ACHN (cell line): ENCODE measurements around the gene CHAD.
"Not testable (repeated sequence)": the region's sequence is repeated elsewhere in the genome, so short reads cannot be mapped to it uniquely, and the experiment has no call there.

ENCODE experiments used
- DNase-seq: peaks from one replicate; pipeline ENCODE4 v3.0.0-alpha.2; 2015
- in situ Hi-C: cut with HindIII; loops from 2 replicates; pipeline ENCODE4 v1.10.0; 2017; ENCODE audit warnings: low sequenced_read_pairs, low pct_ligation_motif_present, low pct_unique_long_range_greater_than_20kb

CHAD gene

DNA sequence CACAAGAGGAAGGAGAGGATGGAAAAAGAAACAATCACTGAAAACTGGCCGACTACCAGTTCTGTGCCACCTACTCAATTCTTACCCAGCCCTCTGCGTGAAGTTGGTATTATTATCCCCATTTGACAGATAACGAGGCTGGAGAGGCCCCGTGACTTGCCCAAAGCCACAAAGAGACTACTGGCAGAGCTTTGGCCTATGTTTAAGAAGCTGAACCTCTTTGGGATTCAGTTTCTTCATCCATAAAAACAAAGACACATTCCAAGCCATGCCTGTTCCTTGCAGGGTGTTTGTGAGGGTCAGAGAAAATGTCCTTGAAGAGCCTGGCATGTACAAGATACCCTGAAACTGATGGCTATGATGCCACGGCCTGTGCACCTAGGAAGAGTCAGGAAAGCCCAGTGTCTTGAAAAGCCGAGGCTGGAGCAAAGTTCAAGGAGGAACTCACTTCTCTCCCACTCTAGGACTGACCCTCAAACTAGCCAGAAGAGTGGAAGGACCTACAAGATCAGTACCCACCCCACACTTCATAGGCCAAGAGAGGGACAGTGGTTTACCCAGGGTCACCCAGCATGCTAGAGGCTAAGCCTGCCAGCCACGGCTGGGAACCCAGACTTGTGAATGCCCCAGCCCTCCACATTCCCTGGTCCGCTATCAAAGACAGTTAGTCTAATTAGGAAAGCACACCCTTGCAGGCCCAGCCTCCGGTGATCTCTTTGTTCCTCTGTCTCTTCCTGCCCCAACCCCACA is 44.3 kb downstream of the CHAD start:
- in situ Hi-C loops = no loop called here
- peak; percentile 11 for DNase-seq

DNA sequence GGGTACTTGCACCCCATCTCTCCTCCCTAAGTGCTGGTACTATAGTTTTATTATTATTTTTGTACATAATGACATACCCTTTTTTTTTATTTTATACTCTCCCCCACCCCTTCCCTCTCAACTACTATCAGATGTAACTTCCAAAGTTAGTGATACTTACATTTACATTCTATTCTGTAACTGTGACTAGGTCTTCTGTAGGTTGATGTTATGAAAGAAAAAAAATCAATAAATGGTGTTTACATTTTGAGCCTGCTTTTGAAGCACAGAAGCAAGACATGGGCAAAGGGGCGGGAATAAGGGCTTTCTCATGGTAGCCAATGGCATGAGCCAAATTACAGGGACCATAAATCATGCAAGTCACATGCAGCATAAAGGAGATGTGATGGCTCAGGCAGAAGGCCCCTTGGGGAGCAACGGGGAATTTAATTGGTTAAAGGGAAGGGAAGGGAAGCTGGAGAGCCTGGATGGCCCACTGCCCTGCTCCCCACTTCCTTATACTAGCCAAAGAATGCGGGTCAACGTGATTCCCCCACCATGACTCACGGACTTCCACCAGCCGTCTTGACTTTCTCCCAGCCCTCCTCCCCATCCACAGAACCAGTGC is 45.0 kb downstream of the CHAD start:
- in situ Hi-C loops = no loop called here

DNA sequence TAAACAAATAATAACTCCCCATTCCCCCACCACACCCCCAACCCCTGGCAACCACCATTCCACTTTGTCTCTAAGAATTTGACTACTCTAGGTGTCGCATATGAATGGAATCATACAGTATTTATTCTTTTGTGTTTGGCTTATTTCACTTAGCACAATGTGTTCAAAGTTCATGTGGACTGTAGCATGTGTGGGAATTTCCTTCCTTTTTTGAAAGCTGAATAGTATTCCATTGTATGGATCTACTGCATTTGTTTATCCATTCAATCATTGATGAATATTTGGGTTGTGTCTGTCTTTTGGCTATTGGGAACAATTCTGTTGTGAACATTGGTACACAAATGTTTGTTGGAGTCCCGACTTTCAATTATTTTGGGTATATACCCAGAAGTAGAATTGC is 45.9 kb downstream of the CHAD start:
- DNase-seq = no peak
- in situ Hi-C loops = no loop called here

More for the DNA sequence above, 45.0 kb downstream of the CHAD start:
- DNase-seq = peak; percentile 99

DNA sequence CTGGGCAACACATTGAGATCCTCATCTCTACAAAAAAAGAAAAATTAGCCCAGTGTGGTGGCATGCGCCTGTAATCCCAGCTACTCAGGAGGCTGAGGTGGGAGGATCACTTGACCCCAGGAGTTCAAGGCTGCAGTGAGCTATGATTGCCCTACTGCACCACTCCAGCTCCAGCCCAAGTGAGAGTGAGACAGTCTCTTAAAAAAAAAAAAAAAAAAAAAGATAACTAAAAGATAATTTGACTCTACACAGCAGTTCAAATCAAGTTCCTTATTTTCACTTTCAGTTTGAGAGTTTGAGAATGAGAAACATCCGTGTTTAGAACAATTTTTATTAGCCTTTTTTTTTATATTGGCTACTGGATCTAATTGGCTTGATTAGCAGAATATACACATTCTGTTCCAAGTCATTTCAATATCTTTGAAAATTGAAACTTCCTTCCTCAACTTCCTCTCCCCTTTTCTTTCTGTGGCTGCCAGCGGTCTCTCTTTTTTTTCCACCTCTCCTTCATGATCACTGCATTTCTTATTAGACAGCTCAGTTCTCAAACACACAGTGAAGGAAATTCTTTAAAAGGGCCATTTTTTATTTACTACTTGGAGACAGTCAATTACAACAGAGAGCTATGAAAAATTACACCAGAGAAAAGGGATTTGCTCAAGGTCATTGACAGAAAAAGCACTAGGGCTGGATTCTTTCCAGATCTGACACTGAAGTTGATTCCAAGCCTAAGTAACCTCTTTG is 47.2 kb downstream of the CHAD start:
- in situ Hi-C loops = no loop called here
- peak; percentile 41 for DNase-seq

DNA sequence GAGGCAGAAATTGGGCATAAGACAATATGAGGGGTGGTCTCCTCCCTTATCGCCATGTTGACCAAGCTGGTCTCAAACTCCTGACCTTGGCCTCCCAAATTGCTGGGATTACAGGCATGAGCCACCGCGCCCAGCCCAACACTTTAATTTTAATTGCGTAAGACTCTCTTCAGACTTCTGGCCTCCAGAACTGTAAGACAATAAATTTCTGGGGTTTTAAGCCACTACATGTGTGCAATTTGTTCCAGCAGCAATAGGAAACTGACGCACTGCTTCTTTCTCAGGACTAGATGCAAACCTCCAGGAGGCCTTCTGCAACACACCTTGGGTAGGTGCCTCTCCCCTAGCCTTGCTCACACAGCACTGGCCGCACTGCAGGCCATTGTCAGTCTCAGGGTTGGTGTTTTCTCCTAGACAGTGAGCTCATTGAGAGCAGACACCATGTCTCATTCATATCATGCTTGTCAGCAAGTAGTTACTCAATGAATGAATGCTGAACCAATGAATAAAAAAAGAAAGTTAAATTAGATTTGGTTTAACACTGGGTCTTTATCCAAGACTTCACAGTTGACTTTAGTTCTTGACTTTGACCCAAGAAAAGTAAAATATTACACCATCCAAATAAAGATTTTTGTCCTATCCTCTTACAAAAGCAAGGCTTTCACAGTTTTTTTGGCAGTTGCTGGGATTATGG is 48.1 kb downstream of the CHAD start:
- in situ Hi-C loops = no loop called here
- DNase-seq = no peak

DNA sequence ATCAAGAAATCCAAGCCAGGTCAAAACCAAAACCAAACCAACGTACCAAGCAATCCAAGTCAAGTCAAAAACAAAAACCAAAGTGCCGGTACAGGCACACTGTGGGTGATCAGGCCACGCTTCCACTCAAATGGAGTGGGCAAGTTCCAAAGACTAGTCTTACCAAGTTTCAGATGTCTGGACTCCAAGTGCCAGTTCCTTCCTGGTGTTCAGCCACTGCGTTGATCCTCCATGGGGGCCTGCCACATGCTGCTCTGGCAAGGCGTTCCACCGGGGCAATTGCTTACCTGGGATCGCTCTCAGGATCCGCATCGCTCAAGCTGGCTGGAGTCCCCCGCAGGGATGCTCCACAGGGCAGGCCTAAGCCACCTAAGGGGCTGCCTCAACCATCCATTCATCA is 49.1 kb downstream of the CHAD start:
- DNase-seq, in situ Hi-C loops: not testable (repeated sequence)

DNA sequence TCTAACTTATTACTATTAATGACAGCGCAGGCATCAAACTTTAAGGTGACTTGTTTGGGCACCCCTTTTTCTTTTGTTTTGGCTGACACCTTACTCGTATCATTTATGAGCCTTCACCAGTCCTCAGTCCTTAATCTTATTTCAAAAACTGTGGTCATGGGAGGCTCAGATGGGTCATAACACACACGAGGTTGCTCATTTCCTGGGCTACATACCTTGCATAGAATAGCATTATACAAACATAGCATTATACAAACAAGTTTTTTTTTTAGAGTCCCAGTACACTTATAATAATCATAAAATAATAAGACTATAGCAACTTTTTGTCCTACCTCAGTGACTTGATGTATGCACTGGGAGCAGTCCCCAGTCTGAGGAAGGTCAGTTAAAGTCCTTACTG is 53.9 kb downstream of the CHAD start:
- no peak for DNase-seq

More for the DNA sequence above, 53.9 kb downstream of the CHAD start:
- in situ Hi-C loops = no loop called here
